ENCODE data around the gene CABP7. TPM values are rescaled to one million over a fixed set of nuclear protein-coding genes. Genes with fewer than 3 reads are reported as not detected.

Gene CABP7
- total and polyA plus RNA-seq, 2 of the 8 experiments (the other 6 are each of a cell fraction or from before 2014, with no cell fraction given), result 0.20 to 0.36 TPM

GRCh38 chr22:29710193-29710592 is 9.6 kb upstream of the CABP7 start (continued):
- no peak for TF ChIP-seq JUN (IDR thresholded peaks at IDR 0.05; ENCODE audit: low read depth, low read length)
- no peak for TF ChIP-seq SIN3A (conservative IDR thresholded peaks at IDR 0.05 in 1 of 2, IDR thresholded peaks at IDR 0.05 in 1 of 2; ENCODE audit: low read depth in 1 of 2, low read length in 2 of 2)
- no peak for TF ChIP-seq KDM1A (IDR thresholded peaks at IDR 0.05; ENCODE audit: borderline replicate concordance, low read length)
- no peak for TF ChIP-seq SRF (IDR thresholded peaks at IDR 0.05; ENCODE audit: low read depth, low read length)
- no peak for TF ChIP-seq CHD7 (IDR thresholded peaks at IDR 0.05; ENCODE audit: insufficient replicate concordance, low read length)
- no peak for TF ChIP-seq RAD21 (IDR thresholded peaks at IDR 0.05 in 1 of 2, conservative IDR thresholded peaks at IDR 0.05 in 1 of 2; ENCODE audit: low read depth in 2 of 2, low read length in 2 of 2)

Measured in H1 (cell line).